ENCODE data around the gene MAGEA10.
"Not testable (repeated sequence)": the region's sequence is repeated elsewhere in the genome, so short reads cannot be mapped to it uniquely, and the experiment has no call there.

The MAGEA10 gene

GRCh38 chrX:152138388-152138784 lies at the start of gene MAGEA10:
MAGEA10 (minus strand) TSS chrX:152138577; CDS start chrX:152135620, 2,957 bp downstream.
- no peak for DNase-seq

GRCh38 chrX:152177497-152178269 lies 39.3 kb upstream of the MAGEA10 start:
- no peak for DNase-seq

- no peak for DNase-seq
These were observed 38.7 kb upstream of the MAGEA10 start for GRCh38 chrX:152177052-152177451.

- not testable (repeated sequence) for DNase-seq
These were observed 37.5 kb upstream of the MAGEA10 start for GRCh38 chrX:152175892-152176291.

- DNase-seq, result not testable (repeated sequence)
These were observed 35.5 kb upstream of the MAGEA10 start for GRCh38 chrX:152173923-152174322.

GRCh38 chrX:152170621-152171020 lies 32.2 kb upstream of the MAGEA10 start:
- DNase-seq, result no peak

- DNase-seq, result no peak
These were observed 26.8 kb upstream of the MAGEA10 start for GRCh38 chrX:152165033-152165743.

GRCh38 chrX:152157042-152157441 lies 18.7 kb upstream of the MAGEA10 start:
- no peak for DNase-seq

GRCh38 chrX:152155766-152156310 lies 17.5 kb upstream of the MAGEA10 start:
- no peak for DNase-seq

GRCh38 chrX:152154050-152154449 lies 15.7 kb upstream of the MAGEA10 start:
- no peak for DNase-seq

GRCh38 chrX:152151256-152151655 lies 12.9 kb upstream of the MAGEA10 start:
- no peak for DNase-seq

GRCh38 chrX:152149648-152150047 lies 11.3 kb upstream of the MAGEA10 start:
- DNase-seq, result no peak

GRCh38 chrX:152139589-152139988 lies 1.2 kb upstream of the MAGEA10 start:
- no peak for DNase-seq

GRCh38 chrX:152137771-152138387 lies 498 bp downstream of the MAGEA10 start:
- no peak for DNase-seq

GRCh38 chrX:152136312-152136711 lies 2.1 kb downstream of the MAGEA10 start:
- DNase-seq, result no peak

- DNase-seq, result no peak
These were observed 6.9 kb downstream of the MAGEA10 start for GRCh38 chrX:152131525-152131924.

- not testable (repeated sequence) for DNase-seq
These were observed 9.1 kb downstream of the MAGEA10 start for GRCh38 chrX:152129069-152129844.

- DNase-seq, result no peak
These were observed 21.1 kb downstream of the MAGEA10 start for GRCh38 chrX:152117305-152117704.

GRCh38 chrX:152108527-152108926 lies 29.9 kb downstream of the MAGEA10 start:
- no peak for DNase-seq

GRCh38 chrX:152103866-152104265 lies 34.5 kb downstream of the MAGEA10 start:
- DNase-seq, result no peak

- no peak for DNase-seq
These were observed 52.2 kb downstream of the MAGEA10 start for GRCh38 chrX:152086141-152086540.

All from bone marrow (tissue), 2 donors.